Stimulated activated CD4-positive, alpha-beta T cell treated with anti-CD3 and anti-CD28 coated beads, Interleukin-15, amount 100 ng/mL, for 1 hour (primary cell): ENCODE measurements around the gene RNF212.
"Not testable (repeated sequence)": the region's sequence is repeated elsewhere in the genome, so short reads cannot be mapped to it uniquely, and the experiment has no call there.

Experiments
- DNase-seq, 2 donors: peaks; one replicate each; pipeline ENCODE4 v3.0.0-alpha.2; 2020; ENCODE audit warnings: low read depth in 1 of 2, low spot score in 1 of 2

The RNF212 gene

DNA sequence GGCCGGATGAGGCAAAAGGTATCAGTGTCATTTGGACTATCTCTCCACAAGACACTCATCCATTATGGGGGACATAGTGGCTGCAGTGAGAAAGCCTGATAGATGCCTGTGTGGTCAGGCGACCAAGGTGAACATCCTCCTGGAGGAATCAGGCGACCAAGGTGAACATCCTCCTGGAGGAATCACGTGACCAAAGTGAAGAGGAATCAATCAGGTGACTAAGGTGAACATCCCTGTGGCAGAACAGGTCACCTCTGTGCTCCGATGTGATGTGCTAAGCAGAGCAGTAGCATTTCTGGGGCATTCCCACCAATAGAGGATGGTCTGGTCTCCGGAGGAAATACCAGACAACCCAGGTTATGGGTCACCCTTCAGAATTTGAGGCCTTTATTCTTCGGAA lies 44.0 kb downstream of the RNF212 start:
- DNase-seq: no peak

DNA sequence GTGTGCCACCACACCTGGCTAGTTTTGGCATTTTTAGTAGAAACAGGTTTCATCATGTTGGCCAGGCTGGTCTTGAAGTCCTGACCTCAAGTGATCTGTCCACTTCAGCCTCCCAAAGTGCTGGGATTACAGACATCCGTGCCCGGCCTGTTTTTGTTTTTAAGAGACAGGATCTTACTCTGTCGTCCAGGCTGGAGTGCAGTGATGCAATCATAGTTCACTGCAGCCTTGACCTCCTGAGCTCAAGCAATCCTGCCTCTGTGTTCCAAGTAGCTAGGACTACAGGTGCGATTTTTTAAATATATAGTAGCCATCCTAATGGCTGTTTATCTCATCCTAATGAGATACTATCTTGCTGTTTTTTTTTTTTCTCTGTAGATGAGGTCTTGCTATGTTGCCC lies 47.6 kb downstream of the RNF212 start:
- DNase-seq: no peak

DNA sequence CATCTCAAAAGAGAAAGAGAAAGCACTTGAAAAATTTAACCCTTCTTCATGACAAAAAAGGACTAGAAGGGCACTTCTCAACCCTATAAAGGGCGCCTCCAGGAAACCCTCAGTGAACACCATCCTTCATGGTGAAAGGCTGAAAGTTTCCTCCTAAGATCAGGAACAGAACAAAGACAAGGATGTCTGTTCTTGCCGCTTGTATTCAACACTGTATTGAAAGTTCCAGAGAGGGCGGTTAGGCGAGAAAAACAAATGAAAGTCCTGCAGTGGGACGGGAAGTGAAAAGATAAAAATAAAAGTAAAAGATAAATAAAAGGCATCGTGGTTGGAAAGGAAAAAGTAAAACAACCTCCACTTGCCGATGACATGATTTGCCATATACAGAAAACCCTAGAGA lies 50.9 kb downstream of the RNF212 start:
- no peak for DNase-seq

DNA sequence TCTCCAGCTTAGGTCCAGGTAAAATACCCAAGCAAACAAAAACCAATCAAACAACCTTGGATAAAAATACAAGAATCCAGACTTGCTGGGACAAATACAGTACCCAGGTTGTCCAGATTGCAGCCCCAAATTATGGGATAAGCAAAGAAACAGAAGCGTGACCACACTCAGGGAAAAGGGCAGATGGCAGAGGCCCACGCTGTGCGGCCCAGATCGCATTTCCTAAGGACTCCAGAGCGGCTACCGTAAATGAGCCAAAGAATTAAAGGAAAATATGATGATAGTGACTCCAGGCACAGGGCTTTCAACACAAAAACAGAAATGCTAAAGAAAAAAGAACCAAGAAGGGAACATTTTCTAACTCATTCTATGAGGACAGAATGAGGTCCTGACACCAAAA lies 51.6 kb downstream of the RNF212 start:
- no peak for DNase-seq

DNA sequence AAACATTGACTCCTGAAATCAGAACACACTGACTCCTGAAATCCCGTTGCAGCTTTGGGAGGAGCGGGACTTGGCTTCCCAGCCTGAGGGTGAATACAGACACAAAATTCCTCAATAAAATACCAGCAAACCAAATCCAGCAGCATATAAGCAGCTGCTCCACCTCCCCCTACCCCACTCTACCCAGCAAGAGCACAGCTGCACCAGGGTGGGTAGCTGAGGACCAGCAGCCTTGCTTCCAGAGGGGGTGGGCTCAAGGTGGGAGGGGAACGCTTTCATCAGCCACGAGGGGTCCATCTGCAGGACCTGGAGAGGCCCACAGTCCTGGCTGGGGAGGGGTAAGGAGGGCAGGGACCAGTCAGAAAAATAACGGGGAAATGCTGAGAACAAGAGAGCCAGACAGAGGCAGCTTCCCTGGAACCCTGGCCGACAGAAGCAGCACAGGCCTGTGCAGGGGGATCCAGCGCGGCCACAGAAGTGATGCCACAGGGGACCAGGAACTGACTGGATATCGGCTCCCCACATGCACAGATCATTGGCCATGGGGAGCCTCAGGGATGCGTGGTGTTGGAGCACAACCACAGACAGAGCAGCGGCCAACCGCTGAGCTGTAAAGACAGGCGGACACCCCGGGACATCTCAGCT lies 52.2 kb downstream of the RNF212 start:
- DNase-seq: no peak

DNA sequence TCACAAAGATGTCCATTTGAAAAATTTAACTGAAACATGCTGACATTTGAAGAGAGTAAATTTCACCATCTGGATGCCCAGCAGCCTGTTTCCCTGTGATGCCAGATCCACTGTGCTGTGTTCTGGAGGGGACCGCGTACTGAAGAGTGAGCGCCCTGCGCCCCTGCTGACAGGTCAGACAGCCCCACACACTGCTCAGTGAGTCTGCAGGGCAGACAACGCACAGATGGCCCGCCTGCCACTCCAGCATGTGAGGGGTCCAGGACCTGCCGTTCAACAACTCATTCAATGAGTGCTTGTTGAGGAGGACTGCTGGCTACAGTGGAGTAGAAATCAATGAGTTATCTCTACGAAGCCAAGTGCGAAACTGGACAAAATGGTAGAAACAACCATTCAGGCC lies 52.7 kb downstream of the RNF212 start:
- no peak for DNase-seq

DNA sequence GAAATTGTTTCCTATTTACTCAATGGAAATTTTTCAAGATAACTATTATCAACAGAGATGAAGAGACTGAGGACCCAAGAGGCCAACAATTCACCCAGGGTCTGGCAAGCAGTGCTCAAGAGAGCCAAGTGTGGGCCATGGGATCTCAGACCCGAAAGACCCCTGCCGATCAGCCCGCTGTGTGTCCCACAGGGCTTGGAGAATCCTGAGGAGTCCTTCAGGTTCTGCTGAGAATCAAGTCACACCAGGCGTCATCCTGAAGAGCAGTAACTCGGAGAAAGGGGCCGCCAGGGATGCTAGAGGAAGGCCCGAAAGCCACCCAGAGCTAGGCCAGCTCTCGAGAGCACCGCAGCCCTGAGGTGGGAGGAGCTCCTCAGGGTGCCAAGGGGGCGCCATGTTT lies 53.2 kb downstream of the RNF212 start:
- DNase-seq: no peak

DNA sequence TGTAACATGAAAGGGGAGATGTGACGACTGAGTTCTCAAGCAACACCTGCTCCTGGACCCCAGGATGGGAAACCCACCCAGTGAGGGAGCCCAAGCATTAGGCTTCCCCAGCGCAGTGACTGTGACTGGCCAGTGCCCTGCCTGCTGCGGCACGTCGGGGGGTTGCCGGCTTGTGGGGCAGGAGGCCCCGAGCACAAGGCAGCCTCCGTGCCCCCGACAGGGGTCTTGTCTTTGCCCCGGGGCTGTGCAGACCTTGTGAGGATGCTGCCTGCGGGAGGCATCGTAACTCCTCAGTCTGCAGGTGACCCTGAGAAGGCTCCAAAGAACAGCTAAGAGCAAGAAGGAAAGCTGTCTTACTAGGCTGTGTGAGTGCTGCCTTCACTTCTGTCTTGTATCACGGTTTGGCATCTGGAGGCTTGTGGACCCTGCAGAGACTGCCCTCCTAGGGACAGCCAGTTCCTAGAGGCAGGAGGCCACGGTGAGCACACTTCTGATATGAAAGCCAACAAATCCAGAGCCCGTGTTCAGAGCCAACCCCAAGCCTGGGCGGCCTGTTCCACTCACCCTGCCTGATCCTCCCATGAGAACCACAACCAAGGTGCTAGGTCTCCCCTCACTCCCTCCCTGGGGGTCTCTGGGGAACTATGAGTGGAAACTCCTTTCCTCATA lies 54.2 kb downstream of the RNF212 start:
- no peak for DNase-seq

DNA sequence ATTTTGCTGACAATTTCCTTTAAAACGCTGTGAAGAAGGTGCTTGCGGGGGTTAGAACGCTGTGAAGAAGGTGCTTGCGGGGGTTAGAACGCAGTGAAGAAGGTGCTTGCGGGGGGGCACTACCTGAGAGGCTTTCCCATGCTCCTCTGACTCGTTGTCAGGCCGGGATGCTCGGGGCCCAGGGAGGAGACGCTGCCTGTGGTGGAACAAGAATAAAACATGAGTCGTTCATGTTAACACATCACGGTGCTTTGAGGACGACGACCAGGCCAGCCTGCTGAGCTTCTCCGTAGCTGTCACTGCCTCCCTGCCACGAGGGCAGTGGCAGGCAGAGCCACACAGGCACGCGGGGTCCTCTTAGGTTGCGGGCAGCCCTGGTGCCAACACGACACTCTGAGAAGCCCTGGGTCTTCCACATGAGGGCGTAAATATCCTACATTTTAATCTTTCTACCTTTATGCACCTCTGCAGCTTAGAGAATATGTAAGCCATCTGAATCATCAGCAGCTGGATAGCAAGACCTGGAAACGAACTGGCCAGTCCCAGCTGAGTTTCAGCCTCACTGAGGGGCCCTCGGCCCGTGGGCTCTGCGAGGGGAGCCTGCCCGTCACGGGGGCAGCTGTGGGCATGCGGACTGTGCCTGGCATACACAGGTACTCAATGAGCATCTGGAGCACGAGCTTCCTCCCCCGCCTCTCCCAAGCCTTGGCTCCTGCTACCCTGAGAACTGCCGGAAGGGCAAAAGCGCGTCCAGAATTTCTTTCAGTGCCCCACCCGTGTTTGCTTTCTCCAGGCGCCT lies 55.0 kb downstream of the RNF212 start:
- no peak for DNase-seq

DNA sequence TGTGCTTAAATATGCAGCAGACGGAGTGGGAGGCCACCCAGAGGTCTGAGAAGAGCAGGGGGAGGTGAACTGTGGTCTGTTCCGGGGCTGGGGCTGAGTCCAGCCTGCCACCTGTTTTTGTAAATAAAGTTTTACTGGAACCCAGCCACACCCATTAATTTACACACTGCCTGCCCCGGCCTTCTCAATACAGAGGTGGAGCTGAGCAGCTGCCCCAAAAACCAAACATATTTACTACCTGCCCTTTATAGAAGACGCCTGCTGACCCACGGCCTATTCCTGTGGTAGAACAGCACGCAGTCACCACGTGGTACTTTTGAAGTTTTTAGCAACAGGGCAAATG lies 56.0 kb downstream of the RNF212 start:
- no peak for DNase-seq

DNA sequence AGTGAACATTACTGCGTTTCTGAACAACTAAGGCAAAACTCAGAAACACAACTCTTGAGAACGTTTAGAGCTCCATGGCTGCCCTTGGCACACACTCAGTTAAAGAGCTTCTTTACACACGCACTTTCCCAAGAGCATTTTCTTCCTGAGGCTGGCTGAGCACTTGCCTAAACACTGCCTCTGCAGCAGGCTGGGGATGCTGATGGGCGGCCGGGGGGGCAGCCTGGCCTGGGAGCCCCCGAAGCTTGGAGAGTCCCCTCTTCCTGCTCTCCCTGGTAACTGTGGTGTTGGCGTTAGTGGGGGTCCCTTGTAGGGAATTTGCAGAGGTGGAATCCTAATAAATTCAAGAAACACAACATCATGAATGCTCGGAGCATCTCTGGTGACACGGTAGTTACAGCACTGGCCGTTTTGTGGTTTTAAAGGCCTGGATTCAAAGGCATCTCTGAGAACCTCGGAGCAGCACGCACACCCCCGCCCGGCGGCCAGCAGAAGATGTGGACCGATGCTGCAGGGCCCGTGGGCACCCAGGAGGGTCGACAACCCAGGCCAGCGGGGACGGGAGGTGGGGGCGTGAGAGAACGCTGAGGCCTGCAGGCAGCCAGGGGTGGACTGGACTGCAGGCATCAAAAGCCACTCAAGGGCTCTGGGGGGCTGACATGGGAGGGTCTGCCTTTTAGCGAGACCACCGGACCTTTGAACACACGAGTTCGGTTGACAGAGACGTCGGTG lies 56.5 kb downstream of the RNF212 start:
- no peak for DNase-seq

DNA sequence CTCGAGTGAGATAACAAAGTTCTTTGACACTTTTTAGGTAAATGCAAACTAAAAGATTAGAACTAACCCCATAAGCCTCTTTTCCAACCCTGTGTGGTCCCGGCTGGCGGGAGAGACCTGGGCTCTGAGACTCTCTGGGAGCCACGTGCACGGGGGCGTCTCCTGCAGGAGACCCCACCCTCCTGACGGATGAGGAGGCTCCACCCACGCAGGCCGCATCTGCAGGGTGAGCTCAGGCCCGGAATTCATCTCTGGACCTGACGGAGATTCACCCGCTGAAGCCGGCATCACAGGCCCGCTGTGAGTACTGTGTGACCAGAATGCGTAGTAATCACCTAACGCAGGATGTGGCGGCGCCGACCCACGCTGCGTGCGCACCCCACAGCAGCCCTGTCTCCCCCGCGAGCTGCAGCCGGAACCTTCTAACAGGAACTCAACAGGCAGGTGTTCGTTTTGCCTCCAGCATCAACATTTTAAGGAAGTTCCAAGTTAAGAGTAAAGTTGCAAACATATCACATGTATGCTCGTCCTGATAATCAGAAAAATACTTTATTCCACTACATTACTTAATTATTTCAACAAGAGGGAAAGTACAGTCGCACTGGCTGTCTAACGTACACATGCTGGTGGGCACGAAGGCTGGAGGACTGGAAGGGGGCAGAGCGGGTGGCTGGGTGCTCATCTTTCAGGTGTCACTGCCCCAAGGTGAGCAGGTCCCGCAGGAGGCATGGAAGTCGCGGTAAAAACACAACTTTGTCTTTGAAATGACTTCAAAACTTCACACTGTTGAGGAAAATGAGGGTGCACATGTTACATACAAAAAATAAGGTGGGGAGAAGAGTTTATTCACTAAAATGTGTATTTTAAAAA lies 57.4 kb downstream of the RNF212 start:
- DNase-seq: peak; percentile 58 to 59

DNA sequence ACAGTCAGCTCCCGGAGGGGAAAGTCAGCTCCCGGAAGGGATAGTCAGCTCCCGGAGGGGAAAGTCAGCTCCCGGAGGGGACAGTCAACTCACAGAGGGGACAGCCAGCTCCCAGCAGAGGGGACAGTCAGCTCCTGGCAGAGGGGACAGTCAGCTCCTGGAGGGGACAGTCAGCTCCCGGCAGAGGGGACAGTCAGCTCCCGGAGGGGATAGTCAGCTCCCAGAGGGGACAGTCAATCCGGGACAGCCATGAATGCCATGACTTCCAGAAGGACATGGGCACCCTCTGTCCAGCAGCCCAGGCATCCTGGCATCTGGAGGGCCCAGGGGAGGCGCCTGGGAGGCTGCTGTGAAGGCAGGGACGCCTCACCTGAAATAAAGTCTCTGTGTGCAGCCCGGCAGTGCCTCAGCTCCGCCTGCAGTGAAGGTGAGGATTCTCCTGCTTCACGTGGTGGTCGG lies 58.1 kb downstream of the RNF212 start:
- not testable (repeated sequence) for DNase-seq

DNA sequence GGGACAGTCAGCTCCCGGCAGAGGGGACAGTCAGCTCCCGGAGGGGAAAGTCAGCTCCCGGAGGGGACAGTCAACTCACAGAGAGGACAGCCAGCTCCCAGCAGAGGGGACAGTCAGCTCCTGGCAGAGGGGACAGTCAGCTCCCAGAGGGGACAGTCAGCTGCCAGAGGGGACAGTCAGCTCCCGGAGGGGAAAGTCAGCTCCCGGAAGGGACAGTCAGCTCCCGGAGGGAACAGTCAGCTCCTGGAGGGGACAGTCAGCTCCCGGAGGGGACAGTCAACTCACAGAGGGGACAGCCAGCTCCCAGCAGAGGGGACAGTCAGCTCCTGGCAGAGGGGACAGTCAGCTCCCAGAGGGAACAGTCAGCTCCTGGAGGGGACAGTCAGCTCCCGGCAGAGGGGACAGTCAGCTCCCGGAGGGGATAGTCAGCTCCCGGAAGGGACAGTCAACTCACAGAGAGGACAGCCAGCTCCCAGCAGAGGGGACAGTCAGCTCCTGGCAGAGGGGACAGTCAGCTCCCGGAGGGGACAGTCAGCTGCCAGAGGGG lies 58.6 kb downstream of the RNF212 start:
- not testable (repeated sequence) for DNase-seq

DNA sequence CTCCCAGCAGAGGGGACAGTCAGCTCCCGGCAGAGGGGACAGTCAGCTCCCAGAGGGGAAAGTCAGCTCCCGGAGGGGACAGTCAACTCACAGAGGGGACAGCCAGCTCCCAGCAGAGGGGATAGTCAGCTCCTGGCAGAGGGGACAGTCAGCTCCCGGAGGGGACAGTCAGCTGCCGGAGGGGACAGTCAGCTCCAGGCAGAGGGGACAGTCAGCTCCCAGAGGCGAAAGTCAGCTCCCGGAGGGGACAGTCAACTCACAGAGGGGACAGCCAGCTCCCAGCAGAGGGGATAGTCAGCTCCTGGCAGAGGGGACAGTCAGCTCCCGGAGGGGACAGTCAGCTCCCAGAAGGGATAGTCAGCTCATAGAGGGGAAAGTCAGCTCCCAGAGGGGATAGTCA lies 59.5 kb downstream of the RNF212 start:
- DNase-seq: not testable (repeated sequence)

DNA sequence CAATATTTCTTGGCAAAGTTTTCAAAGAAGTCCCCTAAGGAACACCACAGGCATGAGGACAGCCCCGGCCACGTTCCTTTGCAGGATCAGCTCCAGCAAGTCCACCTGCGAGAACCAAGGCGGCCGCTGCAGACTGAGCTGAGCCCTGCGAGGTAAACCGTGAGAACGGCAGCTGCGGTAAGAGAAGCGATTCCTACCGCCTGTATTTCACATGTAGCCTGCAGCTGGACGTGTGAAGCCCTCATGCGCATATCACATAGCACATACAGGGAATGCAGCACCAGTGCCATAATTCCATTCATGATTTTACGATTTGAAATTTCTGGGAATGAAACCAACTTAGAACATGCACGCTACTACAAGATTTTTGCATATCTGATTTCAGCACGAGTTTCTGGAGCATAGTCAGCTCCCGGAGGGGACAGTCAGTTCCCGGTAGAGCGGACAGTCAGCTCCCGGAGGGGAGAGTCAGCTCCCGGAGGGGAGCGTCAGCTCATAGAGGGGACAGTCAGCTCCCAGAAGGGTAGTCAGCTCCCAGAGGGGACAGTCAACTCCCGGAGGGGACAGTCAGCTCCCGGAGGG lies 60.2 kb downstream of the RNF212 start:
- no peak for DNase-seq

DNA sequence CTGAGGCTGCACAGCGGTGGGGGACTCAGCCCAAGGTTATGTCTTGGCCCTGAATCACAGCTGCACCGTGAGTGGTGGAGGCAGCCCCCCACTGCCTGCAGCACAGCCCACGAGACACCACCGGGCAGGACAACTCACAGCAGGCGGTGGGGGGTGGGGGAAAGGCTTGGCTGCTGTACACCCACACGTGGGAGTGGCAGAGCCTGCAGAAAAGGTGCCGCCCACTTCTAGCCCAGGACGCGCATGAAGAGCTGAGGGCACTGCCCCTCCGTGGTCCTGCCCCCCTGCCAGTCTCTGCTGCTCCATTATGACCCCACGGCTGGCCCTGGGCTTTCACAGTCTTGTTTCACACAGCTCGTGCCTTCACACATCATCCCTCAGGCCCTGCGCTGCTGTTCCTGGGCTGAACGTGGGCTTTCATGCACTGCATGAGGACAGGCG lies 61.1 kb downstream of the RNF212 start:
- DNase-seq: no peak

DNA sequence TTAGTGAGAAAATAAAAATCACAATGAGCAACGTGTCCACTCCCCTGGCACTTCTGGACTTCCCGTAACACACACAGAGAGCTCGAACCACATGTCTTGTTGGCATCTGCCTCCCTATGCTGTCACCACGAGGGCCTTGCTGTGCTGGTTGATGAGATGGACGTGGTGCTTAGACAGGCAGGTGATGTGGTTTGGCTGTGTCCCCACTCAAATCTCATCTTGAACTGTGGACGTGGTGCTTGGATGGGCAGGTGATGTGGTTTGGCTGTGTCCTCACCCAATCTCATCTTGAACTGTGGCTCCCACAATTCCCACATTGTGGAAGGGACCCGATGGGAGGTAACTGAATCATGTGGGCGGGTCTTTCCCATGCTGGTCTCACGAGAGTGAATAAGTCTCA lies 61.9 kb downstream of the RNF212 start:
- DNase-seq: no peak

DNA sequence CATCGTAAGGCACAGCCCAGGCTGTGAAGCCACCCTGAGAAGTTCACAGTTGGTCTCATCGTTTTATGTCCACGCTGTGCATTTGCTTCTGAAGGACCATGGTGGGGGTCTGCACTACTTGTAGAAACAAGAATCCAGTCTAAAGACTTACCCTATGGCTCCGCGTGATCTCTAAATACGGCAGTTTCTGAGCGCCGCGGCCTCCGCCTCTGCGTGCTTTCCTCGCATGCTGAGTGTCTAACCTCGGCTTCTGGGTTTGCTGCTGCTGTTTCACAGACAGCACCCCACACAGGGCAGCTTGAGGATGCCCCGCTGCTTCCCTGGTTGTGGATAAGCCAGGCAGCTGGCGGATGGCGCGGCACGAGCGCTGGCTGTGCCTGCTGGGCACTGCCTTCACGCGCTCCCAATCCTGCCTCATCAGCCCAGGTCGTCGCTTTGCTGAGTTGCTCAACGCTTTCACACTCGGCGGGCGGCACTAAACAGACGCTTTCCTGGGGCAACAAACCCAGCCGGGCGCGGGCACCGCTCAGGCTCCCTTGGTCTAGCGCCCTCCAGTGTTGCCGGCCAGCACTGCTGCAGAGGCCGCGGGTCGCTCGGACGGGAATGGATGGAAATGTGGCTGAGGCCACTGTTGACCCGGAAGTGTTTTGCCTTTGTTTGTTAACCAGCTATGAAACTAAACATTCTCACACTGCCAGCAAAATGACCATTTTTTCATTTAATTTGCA lies 62.7 kb downstream of the RNF212 start:
- no peak for DNase-seq

DNA sequence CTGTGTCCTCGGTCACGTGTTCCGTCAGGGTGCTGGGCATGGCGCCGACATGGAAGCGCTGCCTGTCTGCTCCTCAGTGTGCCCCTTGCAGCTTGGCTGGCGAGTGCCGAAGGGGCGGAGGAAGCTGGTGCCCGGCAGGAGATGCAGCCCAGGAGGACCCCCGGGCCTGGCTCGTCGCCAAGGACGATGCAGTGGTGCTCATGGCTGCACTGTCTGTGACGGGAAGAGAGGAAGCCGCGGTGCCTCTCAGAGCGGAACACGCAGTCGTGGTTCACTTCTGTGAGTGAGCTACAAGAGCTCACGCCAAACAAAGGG lies 63.8 kb downstream of the RNF212 start:
- DNase-seq: no peak
